GM12878 (cell line): ENCODE data around the gene IL17RE. TPM values are rescaled to one million over a fixed set of nuclear protein-coding genes. Genes with fewer than 3 reads are reported as not detected.

Experiments used
- ATAC-seq: fragments of 200-7000 bp; cut with Tn5 transposase; 3 replicates; pipeline ENCODE4 v1.9.1; 2020; ENCODE audit warnings: mild to moderate bottlenecking, moderate library complexity
- BruUV-seq: library from RNA; stranded (reverse); fragments of 400-500 nt; replicated peaks from 2 replicates; lab custom pipeline; 2021; lab: Mats Ljungman, UMichigan
- CTCF ChIA-PET: fragments of 300-600 bp; sonication (Branson Sonifier 250); formaldehyde crosslinking; extraction: SDS; loops from one replicate; lab custom pipeline; 2021; ENCODE audit warnings: inconsistent platforms; lab: Yijun Ruan, JAX
- POLR2A ChIA-PET: fragments of 350-600 bp; formaldehyde crosslinking; extraction: SDS; loops from one replicate; lab custom pipeline; 2021; ENCODE audit warnings: inconsistent platforms; lab: Charles Lee
- RAD21 ChIA-PET: fragments of 300-600 bp; sonication (Branson Sonifier 250); formaldehyde crosslinking; loops from one replicate; lab custom pipeline; 2023; ENCODE audit warnings: antibody characterized with exemption; ENCODE audit not compliant: unreplicated experiment; lab: Charles Lee
- SMC1A ChIA-PET: fragments of 300-600 bp; sonication (Branson Sonifier 250); formaldehyde crosslinking; loops from one replicate; lab custom pipeline; 2023; ENCODE audit not compliant: unreplicated experiment, uncharacterized antibody; lab: Charles Lee
- DNase-seq: peaks from one replicate; pipeline ENCODE4 v3.0.0-alpha.2; 2011; ENCODE audit warnings: low read depth, low spot score
- FAIRE-seq: peaks from 3 replicates; lab custom pipeline; 2011; peaks lifted over from hg19 to GRCh38; lab: Jason Lieb, UNC
- H2AFZ ChIP-seq: 2 replicates; pipeline ENCODE4 v1.6.0; 2011; ENCODE audit warnings: low read depth, low read length, control low read depth; ENCODE audit not compliant: control insufficient read depth
- H3K27ac ChIP-seq: 2 replicates; pipeline ENCODE4 v1.5.1; 2011; ENCODE audit warnings: control low read depth; ENCODE audit not compliant: control insufficient read depth, insufficient read depth
- H3K27me3 ChIP-seq, 2 experiments: replicated peaks in 1 of 2; 2 replicates each; pipeline versions ENCODE4 v1.6.0 to v1.6.1; 2011; ENCODE audit warnings: low read length in 1 of 2; ENCODE audit not compliant: control insufficient read depth in 2 of 2, insufficient read depth in 2 of 2
- H3K36me3 ChIP-seq, 2 experiments: 2 replicates each; pipeline ENCODE4 v1.5.1; 2011; ENCODE audit warnings: low read length in 1 of 2; ENCODE audit not compliant: control insufficient read depth in 2 of 2, insufficient read depth in 2 of 2
- H3K4me1 ChIP-seq: 2 replicates; pipeline ENCODE4 v1.6.1; 2011; ENCODE audit warnings: mild to moderate bottlenecking, low read length, moderate library complexity, mixed read lengths; ENCODE audit not compliant: control insufficient read depth, insufficient read depth
- H3K4me2 ChIP-seq: 2 replicates; pipeline ENCODE4 v1.6.0; 2011; ENCODE audit warnings: control low read depth; ENCODE audit not compliant: control insufficient read depth, insufficient read depth
- H3K4me3 ChIP-seq: fragments of 200-600 bp; sonication (generic); 2 replicates; pipeline ENCODE4 v1.5.1; 2016
- H3K79me2 ChIP-seq: 2 replicates; pipeline ENCODE4 v1.6.0; 2011; ENCODE audit warnings: low read length; ENCODE audit not compliant: control insufficient read depth, insufficient read depth
- H3K9ac ChIP-seq: 2 replicates; pipeline ENCODE4 v1.8.0; 2011; ENCODE audit warnings: low read length, control low read depth, mixed read lengths; ENCODE audit not compliant: control insufficient read depth, insufficient read depth
- H3K9me3 ChIP-seq: replicated peaks from 3 replicates; pipeline ENCODE4 v1.5.1; 2011; ENCODE audit warnings: mild to moderate bottlenecking, low read length; ENCODE audit not compliant: control insufficient read depth, insufficient read depth
- H4K20me1 ChIP-seq: 2 replicates; pipeline ENCODE4 v1.6.0; 2011; ENCODE audit not compliant: control insufficient read depth, insufficient read depth
- ASH2L ChIP-seq: fragments of 300-600, 200-600 bp; sonication (generic); IDR thresholded peaks from 2 replicates; pipeline ENCODE4 v1.6.1; 2017; ENCODE audit warnings: low read depth, mild to moderate bottlenecking, borderline replicate concordance
- BCLAF1 ChIP-seq: fragments of 450-650 bp; IDR thresholded peaks from 2 replicates; pipeline ENCODE4 v1.6.1; 2017; ENCODE audit warnings: antibody characterized with exemption, mild to moderate bottlenecking, moderate library complexity
- E2F8 ChIP-seq: fragments of 450-650 bp; IDR thresholded peaks from 2 replicates; pipeline ENCODE4 v1.6.1; 2018; ENCODE audit warnings: mild to moderate bottlenecking, low read depth, moderate library complexity; ENCODE audit not compliant: partially characterized antibody
- FOS ChIP-seq: IDR thresholded peaks from 3 replicates; pipeline ENCODE4 v1.6.1; 2011; ENCODE audit warnings: borderline replicate concordance; ENCODE audit not compliant: insufficient read length; ENCODE audit errors: extremely low read depth
- HDGF ChIP-seq: fragments of 450-650 bp; IDR thresholded peaks from 2 replicates; pipeline ENCODE4 v1.6.1; 2016; ENCODE audit warnings: antibody characterized with exemption
- NFYA ChIP-seq: IDR thresholded peaks from 2 replicates; pipeline ENCODE4 v1.6.1; 2011; ENCODE audit warnings: low read depth, mild to moderate bottlenecking, low read length, improper control_type of control experiment, borderline replicate concordance
- PKNOX1 ChIP-seq: fragments of 450-650 bp; IDR thresholded peaks from 2 replicates; pipeline ENCODE4 v1.6.1; 2016; ENCODE audit warnings: mild to moderate bottlenecking
- RUNX3 ChIP-seq: IDR thresholded peaks from 2 replicates; pipeline ENCODE4 v1.6.1; 2012; ENCODE audit warnings: low read length, inconsistent platforms
- SREBF2 ChIP-seq: IDR thresholded peaks from 2 replicates; pipeline ENCODE4 v1.6.1; 2012; ENCODE audit warnings: mild to moderate bottlenecking, low read length
- TCF3 ChIP-seq: IDR thresholded peaks from 2 replicates; pipeline ENCODE4 v1.6.1; 2012; ENCODE audit warnings: low read depth, mild to moderate bottlenecking, low read length, borderline replicate concordance; ENCODE audit not compliant: insufficient read depth
- WGBS: methylation state at CpG from one replicate; pipeline ENCODE4 v1.1.6; 2016; ENCODE audit warnings: low lambda C conversion rate; ENCODE audit not compliant: insufficient replicate concordance, insufficient coverage; ENCODE audit errors: missing lambda C conversion rate; 5-methylcytosine and 5-hydroxymethylcytosine counted together
- in situ Hi-C: fragments of 300-500 bp; cut with MboI; formaldehyde crosslinking; loops from 9 replicates; pipeline ENCODE4 v1.14.3; 2018; ENCODE audit warnings: mixed read lengths
- intact Hi-C: fragments of 100-400 bp; cut with micrococcal nuclease; formaldehyde crosslinking; loops from one replicate; pipeline ENCODE4 v1.14.2; 2022; ENCODE audit not compliant: unreplicated experiment
- polyA plus RNA-seq, 11 experiments: library from polyadenylated mRNA; depleted of rRNA in 4 of 11; unstranded in 6 of 11; stranded (reverse) in 5 of 11; fragments of >200 nt; fragmentation: Nextera tagmentation in 4 of 11; fragmentation: Illumina TruSeq in 1 of 11; extraction: Ambion mirVana in 4 of 11; extraction: Trizol in 1 of 11; gene quantifications; 1 replicate in 1 of 11; 2 replicates in 10 of 11; pipeline versions ENCODE4 v1.2.1 to v1.2.3, GENCODE V29; 2011 to 2016; ENCODE audit warnings: inconsistent platforms in 2 of 11, missing spikeins in 2 of 11, low read depth in 1 of 11
- total RNA-seq, 4 experiments: library from RNA; depleted of rRNA in 3 of 4; stranded (reverse); fragments of >200 nt in 3 of 4; fragmentation: Illumina TruSeq in 1 of 4; extraction: Trizol in 1 of 4; gene quantifications; 2 replicates each; pipeline versions ENCODE4 v1.2.1 to v1.2.3, GENCODE V29; 2013 to 2021
- TF ChIP-seq, protein P1 (sequence below): fragments of 450-650 bp; IDR thresholded peaks from 2 replicates; pipeline ENCODE4 v1.6.1; 2016; ENCODE audit warnings: mild to moderate bottlenecking

The IL17RE gene
- total and polyA plus RNA-seq, 10 of the 15 experiments (the other 5 are each of a cell fraction or from before 2014, with no cell fraction given) = 0.04 to 0.51 (median 0.12) TPM; not detected in 2

- TF ChIP-seq, protein P1, sequence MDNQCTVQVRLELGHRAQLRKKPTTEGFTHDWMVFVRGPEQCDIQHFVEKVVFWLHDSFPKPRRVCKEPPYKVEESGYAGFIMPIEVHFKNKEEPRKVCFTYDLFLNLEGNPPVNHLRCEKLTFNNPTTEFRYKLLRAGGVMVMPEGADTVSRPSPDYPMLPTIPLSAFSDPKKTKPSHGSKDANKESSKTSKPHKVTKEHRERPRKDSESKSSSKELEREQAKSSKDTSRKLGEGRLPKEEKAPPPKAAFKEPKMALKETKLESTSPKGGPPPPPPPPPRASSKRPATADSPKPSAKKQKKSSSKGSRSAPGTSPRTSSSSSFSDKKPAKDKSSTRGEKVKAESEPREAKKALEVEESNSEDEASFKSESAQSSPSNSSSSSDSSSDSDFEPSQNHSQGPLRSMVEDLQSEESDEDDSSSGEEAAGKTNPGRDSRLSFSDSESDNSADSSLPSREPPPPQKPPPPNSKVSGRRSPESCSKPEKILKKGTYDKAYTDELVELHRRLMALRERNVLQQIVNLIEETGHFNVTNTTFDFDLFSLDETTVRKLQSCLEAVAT = no peak
- no peak for TF ChIP-seq PKNOX1
- no peak for TF ChIP-seq ASH2L
- TF ChIP-seq NFYA = no peak
- no peak for TF ChIP-seq FOS
- no peak for TF ChIP-seq HDGF
- no peak for TF ChIP-seq BCLAF1
- no peak for TF ChIP-seq SREBF2
- TF ChIP-seq TCF3 = no peak
- no peak for TF ChIP-seq RUNX3
- TF ChIP-seq E2F8 = no peak
- TF ChIP-seq, all 136 proteins: peak for 0
- Histone ChIP-seq H3K4me2 (no peak overlapping the region), H3K27me3 (no peaks in the 10 kb centered on the region), H3K4me3 (no peak overlapping the region), H3K4me1 (peaks cover 3% of the 10 kb centered on the region; the same call in 1 of the 2 replicates), H3K9ac (no peak overlapping the region), H3K79me2 (no peaks in the 10 kb centered on the region), H3K9me3 (no peaks in the 10 kb centered on the region), H4K20me1 (no peaks in the 10 kb centered on the region), H3K27ac (no peak overlapping the region), H3K36me3 (peaks cover 0 to 6% of the 10 kb centered on the region in 2 experiments; a peak in 2 of 4 replicates), H2AFZ (no peak overlapping the region)
- RAD21 ChIA-PET = interaction anchor here (5.2 kb wide), 1 partner anchor 17 kb away, joined by 24 read pairs; the partner anchor contains the start of gene CRELD1
- no peak for FAIRE-seq
- POLR2A ChIA-PET = interaction anchor here (0.6 to 1.1 kb wide), 2 partner anchors 15 to 49 kb away, joined by 3 to 4 read pairs; no protein-coding TSS in a partner anchor
- SMC1A ChIA-PET = interaction anchor here (0.7 to 1.8 kb wide), 3 partner anchors 15 to 76 kb away, joined by 3 to 5 read pairs (median 4); partner anchors contain the start of genes CIDEC and FANCD2
- no TSS peak for BruUV-seq
- intact Hi-C loops (loop anchor here (2.0 to 10.0 kb wide), 2 partner anchors 17 to 275 kb away; partner anchors contain the start of gene CRELD1), in situ Hi-C loops (no loop called here)
- DNase-seq = no peak
- 73% methylated on average over 9 of the region's 9 CpGs for WGBS
- CTCF ChIA-PET = interaction anchor here (2.1 kb wide), 1 partner anchor 17 kb away, joined by 5 read pairs; no protein-coding TSS in a partner anchor
- no peak for ATAC-seq
Observed at GRCh38 chr3:9949626-9950025, 47.0 kb downstream of the IL17RE start.
